PFSK-1 (cell line): Measurements from ENCODE around the gene CNTFR.

Source experiments
- FOXP2 ChIP-seq: optimal IDR thresholded peaks from 2 replicates; pipeline ENCODE3; 2011; ENCODE audit warnings: borderline replicate concordance, control low read depth, inconsistent platforms; ENCODE audit not compliant: insufficient read depth; ENCODE audit errors: extremely low read length, extremely low read depth
- POLR2AphosphoS5 ChIP-seq: IDR thresholded peaks from 2 replicates; pipeline ENCODE4 v1.6.1; 2012; ENCODE audit warnings: low read depth, mild to moderate bottlenecking, control low read depth, low read length, moderate library complexity
- REST ChIP-seq, 2 experiments: IDR thresholded peaks; 2 replicates each; pipeline versions ENCODE4 v1.6.1 to v1.8.0; 2011 to 2012; ENCODE audit warnings: low read depth in 2 of 2, low read length in 2 of 2, control low read depth in 1 of 2, inconsistent platforms in 1 of 2, mild to moderate bottlenecking in 1 of 2, moderate library complexity in 1 of 2; ENCODE audit not compliant: insufficient read depth in 1 of 2
- SIN3A ChIP-seq: IDR thresholded peaks from 2 replicates; pipeline ENCODE4 v1.6.1; 2012; ENCODE audit warnings: mild to moderate bottlenecking, low read length, moderate library complexity, borderline replicate concordance; ENCODE audit not compliant: insufficient read depth
- TAF1 ChIP-seq: IDR thresholded peaks from 2 replicates; pipeline ENCODE4 v1.6.1; 2012; ENCODE audit warnings: low read length, control low read depth, borderline replicate concordance; ENCODE audit not compliant: insufficient read depth

GRCh38 chr9:34603610-34604231 lies 14.2 kb upstream of the CNTFR start:
- TF ChIP-seq SIN3A: no peak
- TF ChIP-seq TAF1: no peak
- no peak for TF ChIP-seq POLR2AphosphoS5
- no peak for TF ChIP-seq REST (IDR thresholded peaks at IDR 0.05; ENCODE audit: insufficient read depth in 1 of 2, low read depth in 2 of 2, low read length in 2 of 2)
- TF ChIP-seq FOXP2: no peak
